Measurements from ENCODE around the gene PRICKLE4. TPM values are rescaled to one million over a fixed set of nuclear protein-coding genes. Genes with fewer than 3 reads are reported as not detected.

The PRICKLE4 gene
- polyA plus RNA-seq, 1 experiment = not detected

DNA sequence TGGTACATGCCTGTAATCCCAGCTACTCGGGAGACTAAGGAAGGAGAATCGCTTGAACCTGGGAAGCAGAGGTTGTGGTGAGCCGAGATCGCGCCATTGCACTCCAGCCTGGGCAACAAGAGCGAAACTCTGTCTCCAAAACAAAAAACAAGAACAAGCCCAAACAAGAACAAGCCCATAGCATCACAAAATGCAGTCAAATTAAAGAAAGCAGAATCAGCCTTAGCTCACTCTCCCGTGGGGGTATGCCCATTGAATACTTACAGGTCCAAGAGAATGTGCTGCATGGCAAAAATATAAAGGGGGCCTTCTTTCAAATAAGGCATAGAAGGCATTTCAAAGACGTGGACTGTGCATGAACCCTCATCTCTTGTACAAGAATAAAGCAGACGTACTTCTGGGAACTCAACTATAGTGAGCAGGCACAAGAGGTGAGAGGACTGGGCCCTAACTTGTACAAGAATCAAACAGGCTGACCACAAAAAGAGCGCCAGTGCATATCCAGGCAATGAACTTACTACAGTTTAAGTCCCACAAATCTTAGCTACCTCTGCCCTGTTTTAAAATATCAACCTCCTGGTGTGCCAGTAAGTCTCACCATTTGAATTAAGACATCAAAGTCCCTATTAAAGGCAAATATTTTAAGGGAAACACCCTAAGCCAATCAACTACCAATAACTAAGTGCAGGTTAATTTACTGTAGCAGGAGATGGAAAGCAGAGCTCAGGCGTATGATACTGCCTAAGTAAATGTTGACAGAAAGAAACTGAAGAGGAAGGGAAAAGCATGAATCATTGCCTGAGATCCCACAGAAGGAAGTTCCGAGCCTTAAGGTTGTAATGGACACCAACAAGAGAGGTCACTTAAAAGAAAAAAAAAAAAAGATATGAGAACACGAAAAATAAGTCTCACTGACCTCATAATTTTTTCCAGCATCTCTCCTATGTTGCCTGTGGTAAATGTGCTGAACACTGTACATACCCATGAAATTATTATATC is 44.3 kb downstream of the PRICKLE4 start:
- DNase-seq (ENCODE audit: low read depth, low spot score) = no peak
- CTCF ChIA-PET = interaction anchor here (0.8 to 1.6 kb wide), 3 partner anchors 96 to 219 kb away, joined by 4 to 6 read pairs (median 4); partner anchors contain the start of genes BYSL and MED20
- POLR2A ChIA-PET = no interaction called here

DNA sequence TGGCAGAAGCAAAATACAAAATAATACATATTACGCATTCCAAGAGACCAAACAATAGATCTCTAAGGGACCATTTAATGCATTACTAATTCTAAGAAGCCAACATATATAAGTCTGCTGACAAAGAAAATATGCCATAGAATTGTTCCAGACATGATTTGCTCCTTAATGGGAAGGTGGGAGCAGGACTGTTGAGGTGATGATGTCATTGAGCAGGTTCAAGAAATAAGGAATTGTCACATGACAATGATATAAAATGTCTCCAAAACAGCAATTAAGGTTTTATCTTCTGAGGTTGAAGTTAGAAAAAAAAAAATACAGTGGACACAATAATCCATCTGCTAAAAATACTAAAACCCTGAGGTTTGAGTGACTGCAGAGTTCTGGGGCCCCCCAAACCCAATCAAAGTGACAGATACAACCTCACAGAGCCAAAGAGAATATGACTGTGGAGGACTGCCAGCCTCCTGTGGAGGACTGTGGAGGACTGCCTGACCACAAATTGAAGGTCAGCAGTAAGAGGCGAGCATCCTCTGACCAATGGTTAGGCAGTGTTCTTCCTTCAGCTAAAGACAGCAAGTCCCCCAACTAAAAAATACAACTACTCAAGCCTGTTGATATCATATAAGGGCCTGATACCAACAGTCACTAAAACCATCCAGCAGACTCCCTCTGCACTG is 45.9 kb downstream of the PRICKLE4 start:
- no peak for DNase-seq (ENCODE audit: low read depth, low spot score)
- no peak overlapping the region for H3K27ac ChIP-seq (ENCODE audit: low read depth, low read length)
- H3K27me3 ChIP-seq (ENCODE audit: control insufficient read depth, insufficient read depth, low read length) = no peaks in the 10 kb centered on the region
- CTCF ChIA-PET = interaction anchor here (1.5 kb wide), 1 partner anchor 39 kb away, joined by 3 read pairs; the partner anchor contains the start of gene TOMM6
- TF ChIP-seq, protein P1, sequence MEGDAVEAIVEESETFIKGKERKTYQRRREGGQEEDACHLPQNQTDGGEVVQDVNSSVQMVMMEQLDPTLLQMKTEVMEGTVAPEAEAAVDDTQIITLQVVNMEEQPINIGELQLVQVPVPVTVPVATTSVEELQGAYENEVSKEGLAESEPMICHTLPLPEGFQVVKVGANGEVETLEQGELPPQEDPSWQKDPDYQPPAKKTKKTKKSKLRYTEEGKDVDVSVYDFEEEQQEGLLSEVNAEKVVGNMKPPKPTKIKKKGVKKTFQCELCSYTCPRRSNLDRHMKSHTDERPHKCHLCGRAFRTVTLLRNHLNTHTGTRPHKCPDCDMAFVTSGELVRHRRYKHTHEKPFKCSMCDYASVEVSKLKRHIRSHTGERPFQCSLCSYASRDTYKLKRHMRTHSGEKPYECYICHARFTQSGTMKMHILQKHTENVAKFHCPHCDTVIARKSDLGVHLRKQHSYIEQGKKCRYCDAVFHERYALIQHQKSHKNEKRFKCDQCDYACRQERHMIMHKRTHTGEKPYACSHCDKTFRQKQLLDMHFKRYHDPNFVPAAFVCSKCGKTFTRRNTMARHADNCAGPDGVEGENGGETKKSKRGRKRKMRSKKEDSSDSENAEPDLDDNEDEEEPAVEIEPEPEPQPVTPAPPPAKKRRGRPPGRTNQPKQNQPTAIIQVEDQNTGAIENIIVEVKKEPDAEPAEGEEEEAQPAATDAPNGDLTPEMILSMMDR (IDR thresholded peaks at IDR 0.05; ENCODE audit: low read depth, low read length) = no peak
- H3K9me3 ChIP-seq (ENCODE audit: control insufficient read depth, insufficient read depth, low read length) = no peaks in the 10 kb centered on the region
- no peak overlapping the region for H3K4me3 ChIP-seq (ENCODE audit: low read depth, low read length)
- POLR2A ChIA-PET = no interaction called here

More for the DNA sequence above, 44.3 kb downstream of the PRICKLE4 start:
- no peaks in the 10 kb centered on the region for H3K9me3 ChIP-seq (ENCODE audit: control insufficient read depth, insufficient read depth, low read length)
- H3K27me3 ChIP-seq (ENCODE audit: control insufficient read depth, insufficient read depth, low read length) = no peaks in the 10 kb centered on the region
- no peak overlapping the region for H3K27ac ChIP-seq (ENCODE audit: low read depth, low read length)
- H3K4me3 ChIP-seq (ENCODE audit: low read depth, low read length) = no peak overlapping the region
- TF ChIP-seq, protein P1 (IDR thresholded peaks at IDR 0.05; ENCODE audit: low read depth, low read length) = no peak

DNA sequence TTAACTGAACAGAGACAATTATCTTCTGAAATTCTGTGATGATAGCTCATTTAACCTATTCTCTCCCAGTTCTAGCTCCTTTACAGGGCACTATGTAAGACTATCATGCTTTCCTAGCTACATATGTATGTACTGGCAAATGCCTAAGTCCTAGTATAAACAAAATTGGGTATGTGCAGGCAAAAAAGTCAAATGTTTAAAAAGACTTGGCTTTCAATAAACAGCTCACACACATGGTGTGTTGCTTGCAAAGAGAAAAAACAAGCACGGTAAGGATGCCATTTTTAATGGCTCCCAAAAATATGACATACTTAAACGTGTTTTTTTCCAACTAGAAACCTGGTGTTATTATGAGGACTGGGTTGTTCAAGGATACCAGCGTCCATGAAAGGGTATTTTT is 51.7 kb downstream of the PRICKLE4 start:
- POLR2A ChIA-PET = no interaction called here
- no peak overlapping the region for H3K4me3 ChIP-seq (ENCODE audit: low read depth, low read length)
- TF ChIP-seq, protein P1 (IDR thresholded peaks at IDR 0.05; ENCODE audit: low read depth, low read length) = no peak
- no peak overlapping the region for H3K27ac ChIP-seq (ENCODE audit: low read depth, low read length)
- no peaks in the 10 kb centered on the region for H3K9me3 ChIP-seq (ENCODE audit: control insufficient read depth, insufficient read depth, low read length)
- CTCF ChIA-PET = interaction anchor here (0.8 to 1.3 kb wide), 4 partner anchors 31 to 212 kb away, joined by 3 to 5 read pairs (median 4); partner anchors contain the start of genes BYSL and MED20
- DNase-seq (ENCODE audit: low read depth, low spot score) = no peak
- H3K27me3 ChIP-seq (ENCODE audit: control insufficient read depth, insufficient read depth, low read length) = no peaks in the 10 kb centered on the region

DNA sequence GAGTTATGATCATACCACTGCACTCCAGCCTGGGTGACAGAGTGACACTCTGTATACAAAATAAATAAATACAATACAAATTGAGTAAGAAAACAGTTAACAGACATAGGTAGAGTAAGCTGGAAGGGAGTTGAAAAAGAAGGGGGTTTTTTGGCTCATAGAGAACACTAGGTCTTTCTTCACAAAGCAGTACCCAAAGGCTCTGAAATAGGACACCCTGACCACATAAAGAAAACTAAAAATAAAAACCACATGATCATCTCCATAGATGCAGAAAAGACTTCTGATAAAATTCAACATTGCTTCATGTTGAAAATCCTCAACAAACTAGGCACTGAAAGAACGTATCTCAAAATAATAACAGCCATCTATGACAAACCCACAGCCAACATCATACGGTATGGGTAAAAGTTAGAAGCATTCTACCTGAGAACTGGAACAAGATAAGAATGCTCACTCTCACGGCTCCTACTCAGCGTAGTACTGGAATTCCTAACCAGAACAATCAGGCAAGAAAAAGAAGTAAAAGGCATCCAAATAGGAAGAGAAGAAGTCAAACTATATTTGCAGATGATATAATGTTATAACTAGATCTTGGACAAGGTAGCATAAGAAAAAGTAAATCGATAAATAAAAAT is 55.6 kb downstream of the PRICKLE4 start:
- ChIA-PET POLR2A (no interaction called here), CTCF (interaction anchor here (0.6 to 1.8 kb wide), 3 partner anchors 48 to 133 kb away, joined by 3 to 5 read pairs (median 3); partner anchors contain the start of genes BYSL and MED20)
- no peak for DNase-seq (ENCODE audit: low read depth, low spot score)

More for the DNA sequence above, 55.6 kb downstream of the PRICKLE4 start:
- Histone ChIP-seq H3K4me3 (ENCODE audit: low read depth, low read length) (no peak overlapping the region), H3K9me3 (ENCODE audit: control insufficient read depth, insufficient read depth, low read length) (no peaks in the 10 kb centered on the region), H3K27ac (ENCODE audit: low read depth, low read length) (no peak overlapping the region), H3K27me3 (ENCODE audit: control insufficient read depth, insufficient read depth, low read length) (no peaks in the 10 kb centered on the region)
- TF ChIP-seq, protein P1 (IDR thresholded peaks at IDR 0.05; ENCODE audit: low read depth, low read length) = no peak
